ENCODE data around the gene RPN1.
A peak's percentile ranks its signal among the peaks of the same experiment; 100 is the strongest.

DNA sequence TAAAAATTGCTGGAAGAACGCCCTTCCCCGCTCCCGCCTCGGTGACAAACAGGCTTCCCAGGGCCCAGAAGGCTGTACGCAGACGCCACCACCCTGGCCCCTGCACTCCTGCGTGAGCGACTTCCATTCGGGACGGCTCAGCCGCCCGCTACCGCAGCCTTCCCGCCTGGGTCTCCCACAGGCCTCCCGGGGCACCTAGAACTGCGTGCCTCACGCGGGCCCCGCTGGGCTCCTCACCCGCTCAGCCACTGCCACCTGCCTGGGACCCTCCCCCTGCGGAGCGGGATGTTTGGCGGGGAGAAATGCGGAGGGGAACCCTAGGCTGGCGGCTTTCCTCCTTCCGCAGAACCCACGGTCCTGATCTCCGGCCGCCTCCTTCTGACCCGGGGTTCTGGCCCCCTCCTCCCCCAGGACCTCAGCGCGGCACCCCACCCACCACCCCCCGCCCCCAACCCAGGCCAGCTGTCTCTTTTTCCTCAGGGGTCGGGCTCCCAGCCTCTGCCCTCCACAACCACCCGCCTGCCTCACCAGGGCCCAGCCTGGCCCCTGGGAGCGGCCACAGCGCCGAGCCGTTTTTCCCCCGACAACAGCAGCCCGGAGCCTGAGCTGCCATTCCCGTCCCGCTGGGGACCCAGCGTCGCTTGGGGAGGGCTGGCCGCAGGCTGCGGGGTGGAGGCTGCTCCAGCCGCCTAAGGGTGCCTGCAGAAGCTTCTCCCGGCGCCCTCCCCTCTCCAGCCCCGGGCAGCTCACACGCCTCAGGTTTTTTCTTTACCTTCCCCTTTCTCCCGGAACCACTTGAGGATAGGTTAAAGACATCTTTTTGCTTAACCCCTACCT lies 47.8 kb upstream of the RPN1 start:
- TF ChIP-seq, protein P1, sequence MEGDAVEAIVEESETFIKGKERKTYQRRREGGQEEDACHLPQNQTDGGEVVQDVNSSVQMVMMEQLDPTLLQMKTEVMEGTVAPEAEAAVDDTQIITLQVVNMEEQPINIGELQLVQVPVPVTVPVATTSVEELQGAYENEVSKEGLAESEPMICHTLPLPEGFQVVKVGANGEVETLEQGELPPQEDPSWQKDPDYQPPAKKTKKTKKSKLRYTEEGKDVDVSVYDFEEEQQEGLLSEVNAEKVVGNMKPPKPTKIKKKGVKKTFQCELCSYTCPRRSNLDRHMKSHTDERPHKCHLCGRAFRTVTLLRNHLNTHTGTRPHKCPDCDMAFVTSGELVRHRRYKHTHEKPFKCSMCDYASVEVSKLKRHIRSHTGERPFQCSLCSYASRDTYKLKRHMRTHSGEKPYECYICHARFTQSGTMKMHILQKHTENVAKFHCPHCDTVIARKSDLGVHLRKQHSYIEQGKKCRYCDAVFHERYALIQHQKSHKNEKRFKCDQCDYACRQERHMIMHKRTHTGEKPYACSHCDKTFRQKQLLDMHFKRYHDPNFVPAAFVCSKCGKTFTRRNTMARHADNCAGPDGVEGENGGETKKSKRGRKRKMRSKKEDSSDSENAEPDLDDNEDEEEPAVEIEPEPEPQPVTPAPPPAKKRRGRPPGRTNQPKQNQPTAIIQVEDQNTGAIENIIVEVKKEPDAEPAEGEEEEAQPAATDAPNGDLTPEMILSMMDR (IDR thresholded peaks at IDR 0.05) = no peak
- TF ChIP-seq POLR2A (IDR thresholded peaks at IDR 0.05) = peak; percentile 25 to 58 (median 56)
